AG04449 (cell line): ENCODE results near the gene SMARCA4.
"Not testable (repeated sequence)": the region's sequence is repeated elsewhere in the genome, so short reads cannot be mapped to it uniquely, and the experiment has no call there.

Experiments
- CTCF ChIA-PET: fragments of 350-600 bp; formaldehyde crosslinking; extraction: SDS; loops from one replicate; lab custom pipeline; 2021; ENCODE audit warnings: antibody characterized with exemption; lab: Yijun Ruan, JAX
- POLR2A ChIA-PET: fragments of 400-600, 350-600 bp; formaldehyde crosslinking; extraction: SDS; loops from one replicate; lab custom pipeline; 2020; ENCODE audit warnings: antibody characterized with exemption, inconsistent platforms; lab: Yijun Ruan, JAX
- DNase-seq: peaks from one replicate; pipeline ENCODE4 v3.0.0-alpha.2; 2010; ENCODE audit warnings: low read depth, low spot score
- H3K4me3 ChIP-seq: 2 replicates; pipeline ENCODE4 v1.5.1; 2011; ENCODE audit warnings: low read depth, mild to moderate bottlenecking, control low read depth, low read length
- CTCF ChIP-seq: IDR thresholded peaks from one replicate; pipeline ENCODE4 v1.5.1; 2011; ENCODE audit warnings: mild to moderate bottlenecking, moderate library complexity, low read length, control low read depth, inconsistent platforms; ENCODE audit not compliant: insufficient read depth; ENCODE audit errors: missing control alignments

Gene SMARCA4

DNA sequence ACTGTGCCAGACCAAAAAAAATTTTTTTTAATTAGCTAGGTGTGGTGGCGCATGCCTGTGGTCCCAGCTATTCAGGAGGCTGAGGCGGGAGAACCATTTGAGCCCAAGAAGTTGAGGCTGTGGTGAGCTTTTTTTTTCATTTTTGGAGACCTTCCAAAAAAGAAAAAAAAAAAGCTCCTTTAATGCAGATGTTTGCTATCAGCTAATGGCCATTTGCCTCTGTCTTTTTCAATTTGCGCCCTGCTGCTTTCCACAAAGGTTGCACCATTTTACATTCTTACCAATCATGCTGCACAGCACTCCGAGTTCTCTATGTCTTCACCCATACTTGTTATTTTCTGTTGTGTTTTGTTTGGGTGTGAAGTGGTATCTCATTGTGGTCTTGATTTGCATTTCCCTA lies 15.6 kb upstream of the SMARCA4 start:
- ChIA-PET CTCF (interaction anchor here (0.8 to 5.4 kb wide), 4 partner anchors 9 to 184 kb away, joined by 3 to 73 read pairs (median 6); no protein-coding TSS in a partner anchor), POLR2A (no interaction called here)
- DNase-seq: no peak
- no peak overlapping the region for H3K4me3 ChIP-seq
- no peak for TF ChIP-seq CTCF

GRCh38 chr19:10946958-10947657 lies 13.7 kb upstream of the SMARCA4 start:
- DNase-seq: peak; percentile 78
- no peak overlapping the region for H3K4me3 ChIP-seq
- CTCF ChIA-PET: interaction anchor here (0.7 to 1.3 kb wide), 5 partner anchors 9 to 179 kb away, joined by 3 to 13 read pairs (median 4); no protein-coding TSS in a partner anchor
- POLR2A ChIA-PET: no interaction called here
- no peak for TF ChIP-seq CTCF

DNA sequence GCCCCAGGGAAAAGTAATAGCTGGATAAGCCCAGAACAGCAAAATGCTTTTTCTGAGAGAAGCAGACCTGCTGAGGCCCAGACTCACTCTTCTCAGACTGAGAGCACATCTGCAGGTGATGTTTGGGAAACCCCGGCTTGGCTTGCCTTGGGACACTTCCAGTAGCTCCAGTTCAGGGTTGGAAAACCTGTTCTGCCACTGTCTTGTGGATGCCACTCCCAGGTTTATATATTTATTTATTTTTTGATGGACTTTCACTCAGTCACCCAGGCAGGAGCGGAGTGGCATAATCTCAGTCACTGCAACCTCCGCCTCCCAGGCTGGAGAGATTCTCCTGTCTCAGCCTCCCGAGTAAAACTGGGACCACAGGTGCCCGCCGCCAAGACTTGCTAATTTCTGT lies 8.0 kb upstream of the SMARCA4 start:
- no peak for DNase-seq
- ChIA-PET POLR2A (no interaction called here), CTCF (interaction anchor here (2.9 kb wide), 1 partner anchor 11 kb away, joined by 33 read pairs; no protein-coding TSS in a partner anchor)
- TF ChIP-seq CTCF: no peak
- no peak overlapping the region for H3K4me3 ChIP-seq

GRCh38 chr19:10959277-10959968 lies 1.4 kb upstream of the SMARCA4 start:
- DNase-seq, H3K4me3 ChIP-seq: not testable (repeated sequence)
- CTCF ChIA-PET: interaction anchor here (1.0 to 5.2 kb wide), 4 partner anchors 14 to 24 kb away, joined by 3 to 36 read pairs (median 14); no protein-coding TSS in a partner anchor
- POLR2A ChIA-PET: interaction anchor here (0.6 kb wide), 1 partner anchor 410 kb away, joined by 4 read pairs; no protein-coding TSS in a partner anchor

DNA sequence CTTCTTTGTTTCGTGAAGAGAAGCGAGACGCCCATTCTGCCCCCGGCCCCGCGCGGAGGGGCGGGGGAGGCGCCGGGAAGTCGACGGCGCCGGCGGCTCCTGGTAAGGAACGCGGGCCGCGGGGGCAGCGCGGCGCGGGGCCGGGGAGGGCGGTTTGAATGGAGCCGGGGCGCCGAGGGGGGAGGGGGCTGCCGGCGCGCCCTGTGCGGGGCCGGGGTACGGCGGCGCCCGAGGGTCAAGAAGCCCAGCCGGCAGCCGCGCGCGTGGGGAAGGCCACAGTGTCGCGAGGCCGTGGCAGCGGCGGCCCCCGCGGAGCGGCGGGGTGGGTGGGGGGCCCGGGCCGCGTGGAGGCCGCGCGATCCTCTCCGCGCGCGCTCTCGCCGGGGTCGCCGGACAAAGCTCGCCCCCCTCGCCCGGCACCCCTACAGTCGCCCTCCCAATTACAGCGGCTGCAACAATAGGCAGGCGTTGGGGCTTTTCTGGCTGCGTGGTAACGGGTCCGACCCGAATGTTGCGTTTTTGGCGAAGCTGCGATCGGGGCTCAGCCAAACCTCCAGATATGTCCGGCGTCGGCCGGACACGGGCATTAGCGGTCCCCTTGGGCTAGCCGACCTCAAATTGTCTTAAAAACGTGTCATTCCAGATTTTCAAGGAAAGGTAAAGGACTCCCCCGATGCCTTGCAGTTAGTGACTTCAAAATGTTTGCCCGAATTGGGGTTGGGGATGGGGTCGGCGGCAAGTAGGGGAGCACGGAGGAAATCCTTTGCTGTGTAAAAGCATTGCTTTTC lies 437 bp downstream of the SMARCA4 start:
- no peak for DNase-seq
- peak overlapping the region; percentile 86 for H3K4me3 ChIP-seq
- TF ChIP-seq CTCF: no peak
- ChIA-PET POLR2A (interaction anchor here (0.7 to 1.1 kb wide), 3 partner anchors 9 to 116 kb away, joined by 3 to 5 read pairs (median 3); no protein-coding TSS in a partner anchor), CTCF (interaction anchor here (0.6 to 5.2 kb wide), 4 partner anchors 9 to 39 kb away, joined by 3 to 36 read pairs (median 6); no protein-coding TSS in a partner anchor)

DNA sequence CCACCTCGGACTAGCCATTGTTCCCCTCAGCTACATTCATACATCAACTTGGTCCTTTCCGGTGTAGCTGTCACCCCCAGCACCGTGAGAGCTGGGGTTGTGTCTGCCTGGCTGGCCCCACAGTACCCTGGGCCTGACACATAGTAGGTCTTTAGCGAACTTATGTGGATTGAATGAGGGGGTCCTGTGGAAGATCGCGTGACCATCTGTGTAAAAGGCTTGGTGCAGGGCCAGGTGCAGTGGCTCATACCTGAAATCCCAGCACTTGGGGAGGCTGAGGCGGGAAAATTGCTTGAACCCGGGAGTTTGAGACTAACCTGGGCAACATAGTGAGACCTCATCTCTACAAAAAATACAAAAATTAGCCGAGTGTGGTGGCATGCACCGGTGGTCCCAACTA lies 2.0 kb downstream of the SMARCA4 start:
- no peak for TF ChIP-seq CTCF
- no peak for DNase-seq
- H3K4me3 ChIP-seq: peak overlapping the region; percentile 16
- POLR2A ChIA-PET: no interaction called here
- CTCF ChIA-PET: interaction anchor here (1.0 to 2.4 kb wide), 2 partner anchors 21 to 73 kb away, joined by 3 to 8 read pairs; no protein-coding TSS in a partner anchor
